Measurements from ENCODE around the gene IGFBP5.
A peak's percentile ranks its signal among the peaks of the same experiment; 100 is the strongest.

IGFBP5 gene

DNA sequence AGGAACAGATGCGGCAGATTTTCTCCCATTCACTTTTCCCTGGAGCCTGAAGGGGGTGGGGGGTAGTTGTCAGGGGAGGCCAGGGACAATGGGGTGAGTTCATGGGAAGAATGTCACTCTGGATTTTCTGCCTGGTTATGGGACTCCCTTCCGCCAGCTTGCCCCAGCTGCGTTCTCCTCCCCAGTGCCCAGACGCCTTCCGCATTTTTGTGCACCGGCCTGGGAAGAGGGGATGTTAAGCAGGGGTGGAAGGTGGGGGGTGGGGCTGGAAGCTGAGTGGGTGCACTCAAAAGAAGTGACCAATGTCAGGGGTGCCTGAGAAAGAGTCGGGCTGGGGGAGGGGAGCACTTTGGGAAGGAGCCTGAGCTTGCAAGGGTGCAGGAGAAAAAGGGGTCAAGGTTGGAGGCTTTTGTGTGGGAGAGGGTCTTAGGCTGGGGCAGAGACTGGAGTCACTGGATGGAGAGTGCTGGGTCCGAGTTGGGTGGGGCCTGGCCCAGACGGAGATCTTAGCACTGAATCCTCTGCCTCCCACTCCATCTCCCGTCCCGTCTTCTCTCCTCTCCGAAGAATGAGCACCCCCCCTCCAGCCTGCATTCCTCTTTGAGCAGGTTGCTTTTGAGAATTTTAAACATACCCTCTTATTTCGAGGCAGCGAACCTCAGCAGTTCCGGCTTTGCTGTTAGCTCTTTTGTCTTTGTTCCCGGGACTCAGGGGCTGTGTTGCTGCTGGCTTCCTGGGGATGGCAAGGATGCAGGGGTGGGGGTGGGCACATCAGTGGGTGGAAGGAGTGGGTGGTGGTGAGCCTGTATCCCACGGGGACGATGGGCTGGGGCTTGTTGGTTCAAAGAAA lies 59.4 kb downstream of the IGFBP5 start:
- TF ChIP-seq SNAI2 (CRISPR knock-in tag; IDR thresholded peaks at IDR 0.05) = no peak

DNA sequence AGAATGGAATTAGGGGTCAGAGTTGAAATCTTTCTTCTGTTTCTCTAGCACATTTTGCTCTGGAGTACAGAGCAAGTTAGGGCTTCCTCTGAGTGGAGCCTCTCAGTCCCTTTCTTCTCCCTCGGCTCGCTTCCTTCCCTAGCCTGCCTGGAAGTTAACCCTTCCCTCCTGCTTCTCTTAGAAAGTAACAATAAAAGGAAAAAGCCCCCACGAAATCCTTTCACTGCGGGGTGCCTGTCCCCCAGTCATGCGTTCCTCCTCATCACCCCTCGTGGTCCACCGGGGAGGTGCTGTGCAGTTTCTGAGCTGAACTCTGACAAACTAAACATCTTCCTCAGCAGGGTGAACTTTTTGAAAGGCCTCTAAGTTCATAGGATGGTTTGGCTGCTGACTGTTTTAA lies 60.2 kb downstream of the IGFBP5 start:
- TF ChIP-seq, protein P1, sequence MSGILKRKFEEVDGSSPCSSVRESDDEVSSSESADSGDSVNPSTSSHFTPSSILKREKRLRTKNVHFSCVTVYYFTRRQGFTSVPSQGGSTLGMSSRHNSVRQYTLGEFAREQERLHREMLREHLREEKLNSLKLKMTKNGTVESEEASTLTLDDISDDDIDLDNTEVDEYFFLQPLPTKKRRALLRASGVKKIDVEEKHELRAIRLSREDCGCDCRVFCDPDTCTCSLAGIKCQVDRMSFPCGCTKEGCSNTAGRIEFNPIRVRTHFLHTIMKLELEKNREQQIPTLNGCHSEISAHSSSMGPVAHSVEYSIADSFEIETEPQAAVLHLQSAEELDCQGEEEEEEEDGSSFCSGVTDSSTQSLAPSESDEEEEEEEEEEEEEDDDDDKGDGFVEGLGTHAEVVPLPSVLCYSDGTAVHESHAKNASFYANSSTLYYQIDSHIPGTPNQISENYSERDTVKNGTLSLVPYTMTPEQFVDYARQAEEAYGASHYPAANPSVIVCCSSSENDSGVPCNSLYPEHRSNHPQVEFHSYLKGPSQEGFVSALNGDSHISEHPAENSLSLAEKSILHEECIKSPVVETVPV (CRISPR knock-in tag; IDR thresholded peaks at IDR 0.05) = no peak
- TF ChIP-seq ZC3H10 (CRISPR knock-in tag; IDR thresholded peaks at IDR 0.05) (no peak), PPARA (CRISPR knock-in tag; IDR thresholded peaks at IDR 0.05; ENCODE audit: borderline replicate concordance) (no peak), ARNTL (CRISPR knock-in tag; IDR thresholded peaks at IDR 0.05; ENCODE audit: borderline replicate concordance, low read depth) (no peak), ZFP30 (CRISPR knock-in tag; IDR thresholded peaks at IDR 0.05) (no peak), SNAI2 (CRISPR knock-in tag; IDR thresholded peaks at IDR 0.05) (no peak), TOX (CRISPR knock-in tag; IDR thresholded peaks at IDR 0.05; ENCODE audit: borderline replicate concordance) (no peak), ISL1 (CRISPR knock-in tag; IDR thresholded peaks at IDR 0.05) (no peak), BACH2 (CRISPR knock-in tag; IDR thresholded peaks at IDR 0.05; ENCODE audit: borderline replicate concordance) (no peak), ZNF70 (CRISPR knock-in tag; IDR thresholded peaks at IDR 0.05) (no peak), OSR1 (CRISPR knock-in tag; IDR thresholded peaks at IDR 0.05) (no peak), ESRRG (CRISPR knock-in tag; IDR thresholded peaks at IDR 0.05) (no peak), TCF4 (CRISPR knock-in tag; IDR thresholded peaks at IDR 0.05; ENCODE audit: borderline replicate concordance) (no peak), GLIS3 (CRISPR knock-in tag; IDR thresholded peaks at IDR 0.05) (no peak)
- TF ChIP-seq, protein P2, sequence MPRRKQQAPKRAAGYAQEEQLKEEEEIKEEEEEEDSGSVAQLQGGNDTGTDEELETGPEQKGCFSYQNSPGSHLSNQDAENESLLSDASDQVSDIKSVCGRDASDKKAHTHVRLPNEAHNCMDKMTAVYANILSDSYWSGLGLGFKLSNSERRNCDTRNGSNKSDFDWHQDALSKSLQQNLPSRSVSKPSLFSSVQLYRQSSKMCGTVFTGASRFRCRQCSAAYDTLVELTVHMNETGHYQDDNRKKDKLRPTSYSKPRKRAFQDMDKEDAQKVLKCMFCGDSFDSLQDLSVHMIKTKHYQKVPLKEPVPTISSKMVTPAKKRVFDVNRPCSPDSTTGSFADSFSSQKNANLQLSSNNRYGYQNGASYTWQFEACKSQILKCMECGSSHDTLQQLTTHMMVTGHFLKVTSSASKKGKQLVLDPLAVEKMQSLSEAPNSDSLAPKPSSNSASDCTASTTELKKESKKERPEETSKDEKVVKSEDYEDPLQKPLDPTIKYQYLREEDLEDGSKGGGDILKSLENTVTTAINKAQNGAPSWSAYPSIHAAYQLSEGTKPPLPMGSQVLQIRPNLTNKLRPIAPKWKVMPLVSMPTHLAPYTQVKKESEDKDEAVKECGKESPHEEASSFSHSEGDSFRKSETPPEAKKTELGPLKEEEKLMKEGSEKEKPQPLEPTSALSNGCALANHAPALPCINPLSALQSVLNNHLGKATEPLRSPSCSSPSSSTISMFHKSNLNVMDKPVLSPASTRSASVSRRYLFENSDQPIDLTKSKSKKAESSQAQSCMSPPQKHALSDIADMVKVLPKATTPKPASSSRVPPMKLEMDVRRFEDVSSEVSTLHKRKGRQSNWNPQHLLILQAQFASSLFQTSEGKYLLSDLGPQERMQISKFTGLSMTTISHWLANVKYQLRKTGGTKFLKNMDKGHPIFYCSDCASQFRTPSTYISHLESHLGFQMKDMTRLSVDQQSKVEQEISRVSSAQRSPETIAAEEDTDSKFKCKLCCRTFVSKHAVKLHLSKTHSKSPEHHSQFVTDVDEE (CRISPR knock-in tag; IDR thresholded peaks at IDR 0.05) = no peak
- TF ChIP-seq, protein P3, sequence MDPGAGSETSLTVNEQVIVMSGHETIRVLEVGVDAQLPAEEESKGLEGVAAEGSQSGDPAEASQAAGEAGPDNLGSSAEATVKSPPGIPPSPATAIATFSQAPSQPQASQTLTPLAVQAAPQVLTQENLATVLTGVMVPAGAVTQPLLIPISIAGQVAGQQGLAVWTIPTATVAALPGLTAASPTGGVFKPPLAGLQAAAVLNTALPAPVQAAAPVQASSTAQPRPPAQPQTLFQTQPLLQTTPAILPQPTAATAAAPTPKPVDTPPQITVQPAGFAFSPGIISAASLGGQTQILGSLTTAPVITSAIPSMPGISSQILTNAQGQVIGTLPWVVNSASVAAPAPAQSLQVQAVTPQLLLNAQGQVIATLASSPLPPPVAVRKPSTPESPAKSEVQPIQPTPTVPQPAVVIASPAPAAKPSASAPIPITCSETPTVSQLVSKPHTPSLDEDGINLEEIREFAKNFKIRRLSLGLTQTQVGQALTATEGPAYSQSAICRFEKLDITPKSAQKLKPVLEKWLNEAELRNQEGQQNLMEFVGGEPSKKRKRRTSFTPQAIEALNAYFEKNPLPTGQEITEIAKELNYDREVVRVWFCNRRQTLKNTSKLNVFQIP (CRISPR knock-in tag; IDR thresholded peaks at IDR 0.05; ENCODE audit: borderline replicate concordance, low read depth) = no peak
- peak; percentile 14 for ATAC-seq

More for the DNA sequence above, 59.4 kb downstream of the IGFBP5 start:
- ATAC-seq = peak; percentile 28

DNA sequence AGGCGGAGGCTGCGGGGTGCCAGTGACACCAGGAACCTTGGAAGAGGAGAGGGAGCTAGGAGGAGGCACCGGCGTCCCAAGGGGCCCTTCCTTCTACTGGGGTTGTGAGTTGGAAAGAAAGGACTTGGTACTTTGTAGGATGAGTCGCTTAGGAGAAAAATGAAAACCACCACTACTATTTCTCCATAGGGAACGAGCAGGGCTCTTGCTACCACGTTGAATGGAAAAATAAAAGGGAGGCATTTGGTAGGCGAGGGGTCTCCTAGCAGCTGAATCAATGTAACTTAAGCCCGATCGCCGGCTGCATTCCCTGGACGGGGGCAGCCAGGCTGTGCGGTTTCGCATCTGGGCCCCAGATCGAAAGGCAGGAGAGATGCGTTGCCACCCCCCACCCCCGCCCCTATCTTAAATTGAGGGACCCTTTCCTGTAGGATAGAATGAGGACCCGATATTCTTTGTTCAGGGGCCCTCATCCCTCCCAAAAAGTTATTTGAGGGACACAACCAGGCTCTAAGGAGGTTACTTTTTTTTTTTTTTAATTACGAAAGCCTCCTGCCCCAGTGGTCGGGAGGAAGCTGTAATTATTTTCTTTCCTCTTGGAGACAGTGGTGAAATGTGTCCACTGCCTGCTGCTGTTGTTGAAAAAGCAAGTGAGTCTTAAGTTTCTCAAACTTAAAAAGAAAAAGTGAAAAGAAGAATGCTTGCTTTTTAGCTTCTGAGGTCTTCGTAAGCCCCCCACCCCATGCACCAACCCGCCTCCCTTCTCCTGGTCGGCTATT lies 60.8 kb downstream of the IGFBP5 start:
- TF ChIP-seq BACH2 (CRISPR knock-in tag; IDR thresholded peaks at IDR 0.05; ENCODE audit: borderline replicate concordance) = no peak
- no peak for TF ChIP-seq OSR1 (CRISPR knock-in tag; IDR thresholded peaks at IDR 0.05)
- TF ChIP-seq ZFP3 (CRISPR knock-in tag; IDR thresholded peaks at IDR 0.05) = no peak
- TF ChIP-seq, protein P2 (CRISPR knock-in tag; IDR thresholded peaks at IDR 0.05) = no peak
- no peak for TF ChIP-seq TOX (CRISPR knock-in tag; IDR thresholded peaks at IDR 0.05; ENCODE audit: borderline replicate concordance)
- TF ChIP-seq ESRRG (CRISPR knock-in tag; IDR thresholded peaks at IDR 0.05) = no peak
- TF ChIP-seq SNAI2 (CRISPR knock-in tag; IDR thresholded peaks at IDR 0.05) = no peak
- TF ChIP-seq ZFP30 (CRISPR knock-in tag; IDR thresholded peaks at IDR 0.05) = no peak
- no peak for TF ChIP-seq GLIS3 (CRISPR knock-in tag; IDR thresholded peaks at IDR 0.05)
- no peak for TF ChIP-seq PPARA (CRISPR knock-in tag; IDR thresholded peaks at IDR 0.05; ENCODE audit: borderline replicate concordance)
- TF ChIP-seq ISL1 (CRISPR knock-in tag; IDR thresholded peaks at IDR 0.05) = no peak
- TF ChIP-seq RARB (CRISPR knock-in tag; IDR thresholded peaks at IDR 0.05) = no peak
- peak; percentile 7 for ATAC-seq
